SK-N-MC (cell line): ENCODE measurements around the gene HDAC8.

Experiments
- EZH2 ChIP-seq: fragments of 200-600 bp; sonication (generic); IDR thresholded peaks from one replicate; pipeline ENCODE4 v1.6.1; 2017; ENCODE audit warnings: antibody characterized with exemption
- POLR2AphosphoS5 ChIP-seq: IDR thresholded peaks from 2 replicates; pipeline ENCODE4 v1.6.1; 2012; ENCODE audit warnings: mild to moderate bottlenecking, low read depth, low read length, borderline replicate concordance

DNA sequence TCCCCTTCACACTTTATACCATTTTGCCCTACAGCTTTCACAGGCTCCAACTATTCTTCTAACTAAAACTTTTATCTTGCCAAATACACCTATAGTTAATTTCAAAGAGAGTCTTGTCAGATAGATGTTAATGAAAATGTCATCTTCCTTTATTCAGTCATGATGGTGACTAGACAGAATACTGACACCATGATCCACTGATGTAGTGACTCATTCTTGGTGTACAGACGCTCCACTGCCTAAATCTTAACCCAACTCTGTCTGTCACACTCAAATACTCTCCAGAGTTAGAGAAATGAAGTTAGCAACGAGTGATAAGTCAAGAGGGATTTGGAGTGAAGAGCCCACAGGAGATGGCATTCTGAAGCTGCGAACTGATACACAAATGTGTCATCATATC lies 32.1 kb upstream of the HDAC8 start:
- no peak for TF ChIP-seq POLR2AphosphoS5
- TF ChIP-seq EZH2: no peak
